Measurements from ENCODE around the gene PRR30. TPM values are rescaled to one million over a fixed set of nuclear protein-coding genes. Genes with fewer than 3 reads are reported as not detected.

Gene PRR30
- total RNA-seq, 4 donors from 2014 or later, result not detected

DNA sequence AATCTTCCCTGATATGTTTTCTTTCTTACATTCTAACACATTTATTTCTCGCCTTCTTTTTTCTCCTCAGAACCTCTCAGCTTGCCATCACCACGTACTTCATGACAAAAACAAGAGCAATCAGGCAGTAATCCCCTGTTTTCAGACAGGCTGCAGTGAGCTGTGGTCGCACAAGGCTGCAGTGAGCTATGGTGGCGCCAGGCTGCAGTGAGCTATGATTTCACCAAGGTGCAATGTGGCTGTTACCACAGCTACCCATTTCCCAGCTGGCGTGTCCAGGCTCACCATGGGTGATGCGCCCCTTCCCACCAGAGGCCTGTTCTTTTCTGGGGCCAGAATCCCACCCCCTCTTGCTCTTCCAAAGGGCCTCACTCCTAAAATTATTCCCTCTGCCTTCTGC, 35.4 kb upstream of the PRR30 start:
- H3K27me3 ChIP-seq, result no peaks in the 10 kb centered on the region
- H3K4me3 ChIP-seq, result no peak overlapping the region
- H3K4me1 ChIP-seq, result peaks cover 5 to 12% of the 10 kb centered on the region in 2 donors
- no peak for DNase-seq
- TF ChIP-seq POLR2A (IDR thresholded peaks at IDR 0.05), result no peak
- TF ChIP-seq, protein P1, sequence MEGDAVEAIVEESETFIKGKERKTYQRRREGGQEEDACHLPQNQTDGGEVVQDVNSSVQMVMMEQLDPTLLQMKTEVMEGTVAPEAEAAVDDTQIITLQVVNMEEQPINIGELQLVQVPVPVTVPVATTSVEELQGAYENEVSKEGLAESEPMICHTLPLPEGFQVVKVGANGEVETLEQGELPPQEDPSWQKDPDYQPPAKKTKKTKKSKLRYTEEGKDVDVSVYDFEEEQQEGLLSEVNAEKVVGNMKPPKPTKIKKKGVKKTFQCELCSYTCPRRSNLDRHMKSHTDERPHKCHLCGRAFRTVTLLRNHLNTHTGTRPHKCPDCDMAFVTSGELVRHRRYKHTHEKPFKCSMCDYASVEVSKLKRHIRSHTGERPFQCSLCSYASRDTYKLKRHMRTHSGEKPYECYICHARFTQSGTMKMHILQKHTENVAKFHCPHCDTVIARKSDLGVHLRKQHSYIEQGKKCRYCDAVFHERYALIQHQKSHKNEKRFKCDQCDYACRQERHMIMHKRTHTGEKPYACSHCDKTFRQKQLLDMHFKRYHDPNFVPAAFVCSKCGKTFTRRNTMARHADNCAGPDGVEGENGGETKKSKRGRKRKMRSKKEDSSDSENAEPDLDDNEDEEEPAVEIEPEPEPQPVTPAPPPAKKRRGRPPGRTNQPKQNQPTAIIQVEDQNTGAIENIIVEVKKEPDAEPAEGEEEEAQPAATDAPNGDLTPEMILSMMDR (IDR thresholded peaks at IDR 0.05 in 4 of 5, conservative IDR thresholded peaks at IDR 0.05 in 1 of 5), result no peak
- no peak overlapping the region for H3K27ac ChIP-seq
- in situ Hi-C loops (cut with MboI; ENCODE audit: low sequenced_read_pairs in 4 of 4), result loop anchor here in 1 of 4 donors (25.0 kb wide), 1 partner anchor 212 kb away; the partner anchor contains the start of gene MAPRE3
- H3K9me3 ChIP-seq, result no peaks in the 10 kb centered on the region
- ATAC-seq, result no peak
- intact Hi-C loops (cut with DNase I; ENCODE audit: low total_unique reads), result no loop called here
- H3K36me3 ChIP-seq, result no peaks in the 10 kb centered on the region

DNA sequence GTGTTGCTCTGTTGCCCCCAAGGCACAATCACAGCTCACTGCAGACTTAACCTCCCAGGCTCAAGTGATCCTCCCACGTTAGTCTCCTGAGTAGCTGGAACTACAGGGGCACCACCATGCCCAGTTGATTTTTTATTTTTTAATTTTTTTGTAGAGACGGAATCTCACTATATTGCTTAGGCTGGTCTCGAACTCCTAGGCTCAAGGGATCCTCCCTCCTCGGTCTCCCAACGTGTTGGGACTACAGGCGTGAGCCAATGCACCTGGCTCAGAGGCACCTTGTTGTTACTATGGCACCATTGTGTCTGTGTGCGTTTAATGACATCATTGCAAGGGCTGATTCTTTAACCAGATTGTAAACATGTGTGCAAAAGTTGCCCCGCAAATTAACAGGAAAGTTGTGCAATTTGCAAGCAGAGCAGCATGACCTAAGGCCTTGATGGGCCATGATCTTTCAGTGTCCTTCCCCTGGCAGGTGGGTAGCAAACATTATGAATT, 32.2 kb upstream of the PRR30 start:
- no peaks in the 10 kb centered on the region for H3K9me3 ChIP-seq
- H3K4me1 ChIP-seq, result peaks cover 5 to 12% of the 10 kb centered on the region in 2 donors
- no peak overlapping the region for H3K27ac ChIP-seq
- intact Hi-C loops (cut with DNase I; ENCODE audit: low total_unique reads), result no loop called here
- no peak overlapping the region for H3K4me3 ChIP-seq
- DNase-seq, result no peak
- no peaks in the 10 kb centered on the region for H3K27me3 ChIP-seq
- TF ChIP-seq POLR2A (IDR thresholded peaks at IDR 0.05), result no peak
- TF ChIP-seq, protein P1 (IDR thresholded peaks at IDR 0.05 in 4 of 5, conservative IDR thresholded peaks at IDR 0.05 in 1 of 5), result no peak
- no peak for ATAC-seq
- H3K36me3 ChIP-seq, result no peaks in the 10 kb centered on the region
- in situ Hi-C loops (cut with MboI; ENCODE audit: low sequenced_read_pairs in 4 of 4), result no loop called here

DNA sequence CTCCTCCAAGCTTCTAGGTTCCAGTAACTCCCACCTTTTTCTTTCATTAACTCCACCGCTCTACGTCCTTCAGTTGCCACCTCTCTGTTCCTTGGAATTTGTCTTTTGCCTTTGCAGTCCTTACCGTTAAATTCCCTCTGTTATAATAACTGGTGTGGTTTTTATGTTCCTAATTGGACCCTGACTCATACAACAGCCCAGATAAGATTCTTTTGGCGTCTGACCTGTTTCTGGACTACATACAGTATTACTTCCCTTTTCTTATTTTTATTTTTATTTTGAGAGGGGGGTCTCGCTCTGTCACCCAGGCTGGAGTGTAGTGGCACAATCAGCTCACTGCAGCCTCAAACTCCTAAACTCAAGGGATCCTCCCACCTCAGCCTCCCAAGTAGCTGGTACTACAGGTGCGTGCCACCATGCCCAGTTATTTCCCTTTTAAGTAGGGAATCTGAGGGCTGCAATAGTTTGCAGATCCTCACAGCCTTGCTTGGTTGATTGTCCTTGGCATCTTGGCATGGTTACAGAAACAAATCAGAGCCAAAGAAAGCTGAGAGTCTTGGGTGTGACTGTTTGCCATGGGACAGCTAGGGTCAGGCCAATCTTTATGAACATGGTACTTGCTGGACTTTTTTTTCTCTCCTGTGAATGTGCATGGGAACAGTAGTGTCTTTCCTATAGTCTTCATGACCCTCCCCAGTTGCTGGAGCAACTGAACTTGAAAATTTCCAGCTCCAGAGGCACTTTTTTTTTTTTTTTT, 31.5 kb upstream of the PRR30 start:
- in situ Hi-C loops (cut with MboI; ENCODE audit: low sequenced_read_pairs in 4 of 4), result no loop called here

DNA sequence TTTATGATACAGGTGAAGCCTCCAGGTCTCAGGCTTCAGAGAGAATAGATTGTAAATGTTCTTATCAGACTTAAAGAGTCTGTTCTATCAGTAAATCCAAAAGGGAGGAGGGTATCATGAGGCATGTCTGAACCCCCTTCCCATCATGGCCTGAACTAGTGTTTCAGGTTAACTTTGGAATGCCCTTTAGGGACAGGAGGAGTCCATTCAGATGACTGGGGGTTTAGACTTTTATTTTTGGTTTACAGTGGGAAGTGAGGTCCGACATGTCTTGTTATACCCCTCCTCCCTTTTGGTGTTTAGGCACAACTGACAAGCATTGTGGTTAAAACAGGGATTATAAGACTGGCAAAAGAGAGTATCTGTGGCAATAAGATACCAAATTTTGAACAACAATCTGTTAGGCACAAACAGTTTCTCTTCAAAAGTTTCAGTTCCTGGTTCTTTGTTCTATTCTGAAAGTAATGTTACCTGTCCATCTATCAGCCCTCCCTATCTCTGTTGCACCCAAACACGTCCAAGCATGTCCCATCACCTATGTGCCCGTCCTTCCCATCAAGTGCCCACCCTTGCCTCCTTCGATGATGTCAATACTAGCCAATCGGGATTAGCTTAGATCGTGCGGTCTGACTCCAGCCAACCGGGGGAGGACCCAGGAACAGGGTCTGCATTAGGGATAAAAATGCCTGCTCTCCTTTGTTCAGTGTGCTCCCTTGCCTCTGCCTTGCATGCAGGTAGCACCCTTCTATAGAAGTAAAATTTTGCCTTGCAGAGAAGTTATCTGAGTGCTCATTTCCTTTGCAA, 26.0 kb upstream of the PRR30 start:
- H3K4me1 ChIP-seq, result peaks cover 3 to 6% of the 10 kb centered on the region in 2 donors
- no peaks in the 10 kb centered on the region for H3K9me3 ChIP-seq
- no peak overlapping the region for H3K27ac ChIP-seq
- in situ Hi-C loops (cut with MboI; ENCODE audit: low sequenced_read_pairs in 4 of 4) (no loop called here), intact Hi-C loops (cut with DNase I; ENCODE audit: low total_unique reads) (no loop called here)
- H3K36me3 ChIP-seq, result no peaks in the 10 kb centered on the region
- no peak overlapping the region for H3K4me3 ChIP-seq
- ATAC-seq (no peak), DNase-seq (no peak)
- no peaks in the 10 kb centered on the region for H3K27me3 ChIP-seq
- TF ChIP-seq, protein P1 (IDR thresholded peaks at IDR 0.05 in 4 of 5, conservative IDR thresholded peaks at IDR 0.05 in 1 of 5), result no peak
- no peak for TF ChIP-seq POLR2A (IDR thresholded peaks at IDR 0.05)

More for the DNA sequence above, 31.5 kb upstream of the PRR30 start:
- no peak overlapping the region for H3K4me3 ChIP-seq
- peak; percentile 37 to 81 for ATAC-seq
- H3K27me3 ChIP-seq, result no peaks in the 10 kb centered on the region
- peaks cover 5 to 12% of the 10 kb centered on the region in 2 donors for H3K4me1 ChIP-seq
- intact Hi-C loops (cut with DNase I; ENCODE audit: low total_unique reads), result loop anchor here (1.0 kb wide), 1 partner anchor 21 kb away; no protein-coding TSS in a partner anchor
- TF ChIP-seq, protein P1 (IDR thresholded peaks at IDR 0.05 in 4 of 5, conservative IDR thresholded peaks at IDR 0.05 in 1 of 5), result no peak
- TF ChIP-seq POLR2A (IDR thresholded peaks at IDR 0.05), result no peak
- peak in 1 of 2 donors; percentile 12 for DNase-seq
- no peak overlapping the region for H3K27ac ChIP-seq
- H3K9me3 ChIP-seq, result no peaks in the 10 kb centered on the region
- H3K36me3 ChIP-seq, result no peaks in the 10 kb centered on the region
